HepG2 (cell line): ENCODE measurements around the gene PALM3. TPM values are rescaled to one million over a fixed set of nuclear protein-coding genes. Genes with fewer than 3 reads are reported as not detected.

ENCODE experiments used
- ARID2 ChIP-seq: sonication (generic); formaldehyde crosslinking; IDR thresholded peaks from 2 replicates; pipeline ENCODE4 v1.8.1; 2022; ENCODE audit warnings: mild to moderate bottlenecking, missing genetic modification reagents, borderline replicate concordance
- CC2D1A ChIP-seq: sonication (generic); formaldehyde crosslinking; IDR thresholded peaks from 2 replicates; pipeline ENCODE4 v1.8.1; 2023; ENCODE audit warnings: mild to moderate bottlenecking, missing genetic modification reagents
- CEBPB ChIP-seq: IDR thresholded peaks from 2 replicates; pipeline ENCODE4 v1.6.1; 2011; ENCODE audit warnings: low read depth, low read length, improper control_type of control experiment, borderline replicate concordance
- CHCHD3 ChIP-seq: sonication (generic); formaldehyde crosslinking; IDR thresholded peaks from 2 replicates; pipeline ENCODE4 v1.8.0; 2022; ENCODE audit warnings: mild to moderate bottlenecking, missing genetic modification reagents, moderate library complexity
- GFI1 ChIP-seq: sonication (generic); formaldehyde crosslinking; IDR thresholded peaks from 2 replicates; pipeline ENCODE4 v1.5.0; 2020; ENCODE audit warnings: missing genetic modification reagents, mild to moderate bottlenecking, borderline replicate concordance
- HNF1A ChIP-seq, 2 experiments: sonication (generic) in 1 of 2; formaldehyde crosslinking in 1 of 2; IDR thresholded peaks; 2 replicates each; pipeline versions ENCODE4 v1.4.0 to v1.6.1; 2016 to 2020; ENCODE audit warnings: borderline replicate concordance in 1 of 2, low read depth in 1 of 2, mild to moderate bottlenecking in 1 of 2, missing genetic modification reagents in 1 of 2
- ISL2 ChIP-seq: sonication (generic); formaldehyde crosslinking; IDR thresholded peaks from 2 replicates; pipeline ENCODE4 v1.5.0; 2020; ENCODE audit warnings: missing genetic modification reagents
- NFYC ChIP-seq: IDR thresholded peaks from 2 replicates; pipeline ENCODE4 v1.6.1; 2016; ENCODE audit warnings: missing genetic modification reagents, missing compliant biosample characterization
- PHF21A ChIP-seq: sonication (generic); formaldehyde crosslinking; IDR thresholded peaks from 2 replicates; pipeline ENCODE4 v1.5.0; 2020; ENCODE audit warnings: mild to moderate bottlenecking, missing genetic modification reagents
- PHF8 ChIP-seq: sonication (generic); formaldehyde crosslinking; IDR thresholded peaks from 2 replicates; pipeline ENCODE4 v1.5.0; 2020; ENCODE audit warnings: missing genetic modification reagents
- ZMAT3 ChIP-seq: sonication (generic); formaldehyde crosslinking; conservative IDR thresholded peaks from 2 replicates; pipeline ENCODE4 v1.7.0; 2021; ENCODE audit warnings: missing genetic modification reagents
- ZNF652 ChIP-seq: IDR thresholded peaks from 2 replicates; pipeline ENCODE4 v1.6.1; 2016; ENCODE audit warnings: low read depth, borderline replicate concordance
- ZNF746 ChIP-seq: sonication (generic); formaldehyde crosslinking; IDR thresholded peaks from 2 replicates; pipeline ENCODE4 v1.8.0; 2022; ENCODE audit warnings: mild to moderate bottlenecking, missing genetic modification reagents
- ZXDC ChIP-seq: sonication (generic); formaldehyde crosslinking; IDR thresholded peaks from 2 replicates; pipeline ENCODE4 v1.5.0; 2020; ENCODE audit warnings: mild to moderate bottlenecking, missing genetic modification reagents
- polyA plus RNA-seq, 8 experiments: library from polyadenylated mRNA; depleted of rRNA in 3 of 8; stranded (reverse) in 7 of 8; unstranded in 1 of 8; fragments of >200 nt; fragmentation: Illumina TruSeq in 4 of 8; extraction: Trizol in 4 of 8; gene quantifications; 2 replicates each; pipeline versions ENCODE4 v1.2.1 to v1.2.3, GENCODE V29; 2011 to 2016; ENCODE audit warnings: low read depth in 4 of 8, missing spikeins in 1 of 8, mixed read lengths in 1 of 8; ENCODE audit not compliant: insufficient read depth in 1 of 8
- total RNA-seq, 5 experiments: library from RNA; depleted of rRNA; stranded (reverse); fragments of >200 nt; fragmentation: Illumina TruSeq; extraction: Trizol; gene quantifications; 2 replicates each; pipeline ENCODE4 v1.2.3, GENCODE V29; 2016; ENCODE audit warnings: low read depth in 1 of 5
- TF ChIP-seq, protein P1 (sequence below): sonication (generic); formaldehyde crosslinking; IDR thresholded peaks from 2 replicates; pipeline ENCODE4 v1.4.0; 2020; ENCODE audit warnings: mild to moderate bottlenecking, missing genetic modification reagents, borderline replicate concordance

The PALM3 gene
- total and polyA plus RNA-seq, 2 of the 13 experiments (the other 11 are each of a cell fraction or from before 2014, with no cell fraction given): 0.79 to 2.4 TPM

DNA sequence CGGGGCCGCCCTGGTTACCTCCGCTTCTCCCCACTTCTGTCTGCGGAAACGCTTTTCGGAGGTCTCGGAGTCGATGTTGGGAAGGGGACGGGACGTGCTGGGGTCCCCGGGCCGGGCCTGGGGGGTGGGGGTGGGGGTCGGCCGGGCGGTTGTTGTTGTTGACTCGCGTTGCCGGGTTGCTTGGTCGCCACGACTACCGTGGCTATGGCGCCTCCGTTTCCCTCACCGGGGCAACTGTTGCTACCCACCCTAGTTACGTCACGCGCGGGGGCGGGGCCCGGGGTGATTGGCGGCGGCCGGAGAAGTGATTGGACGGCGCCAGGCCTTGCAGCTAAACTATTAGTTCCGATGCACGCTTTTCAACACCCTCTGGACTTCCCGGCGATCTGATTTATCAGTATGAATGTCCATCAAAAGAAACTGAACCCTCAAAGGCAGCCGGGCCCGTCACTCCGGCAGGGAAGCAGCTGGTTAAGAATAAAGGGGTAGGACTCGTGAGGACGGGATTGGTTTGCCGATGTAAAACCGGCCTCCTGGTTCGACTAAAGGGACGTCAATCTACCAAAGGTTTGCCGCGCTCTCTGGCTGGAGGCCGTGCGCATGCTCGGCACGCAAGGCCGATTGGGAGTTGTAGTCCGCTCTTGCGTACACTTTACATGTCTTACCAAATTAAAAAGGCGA, 55.7 kb downstream of the PALM3 start, which contains the start of gene RFX1 (continued):
- TF ChIP-seq ARID2 (CRISPR knock-in tag) (no peak), PHF8 (CRISPR knock-in tag) (no peak), NFYC (CRISPR knock-in tag) (peak; percentile 97), ZNF746 (CRISPR knock-in tag) (no peak), GFI1 (no peak), ZXDC (CRISPR knock-in tag) (no peak), CC2D1A (CRISPR knock-in tag) (no peak), HNF1A (IDR thresholded peaks at IDR 0.05; ENCODE audit: low read depth) (peak; percentile 27; the same call in 1 of the 2 replicates), HNF1A (CRISPR knock-in tag; IDR thresholded peaks at IDR 0.05; ENCODE audit: borderline replicate concordance) (no peak), PHF21A (no peak; the same call in 1 of the 2 replicates), CEBPB (peak; percentile 45; the same call in 1 of the 2 replicates), ZMAT3 (CRISPR knock-in tag) (no peak), ZNF652 (CRISPR knock-in tag) (peak; percentile 70; the same call in 1 of the 2 replicates), ISL2 (no peak), CHCHD3 (CRISPR knock-in tag) (no peak)
- TF ChIP-seq, protein P1, sequence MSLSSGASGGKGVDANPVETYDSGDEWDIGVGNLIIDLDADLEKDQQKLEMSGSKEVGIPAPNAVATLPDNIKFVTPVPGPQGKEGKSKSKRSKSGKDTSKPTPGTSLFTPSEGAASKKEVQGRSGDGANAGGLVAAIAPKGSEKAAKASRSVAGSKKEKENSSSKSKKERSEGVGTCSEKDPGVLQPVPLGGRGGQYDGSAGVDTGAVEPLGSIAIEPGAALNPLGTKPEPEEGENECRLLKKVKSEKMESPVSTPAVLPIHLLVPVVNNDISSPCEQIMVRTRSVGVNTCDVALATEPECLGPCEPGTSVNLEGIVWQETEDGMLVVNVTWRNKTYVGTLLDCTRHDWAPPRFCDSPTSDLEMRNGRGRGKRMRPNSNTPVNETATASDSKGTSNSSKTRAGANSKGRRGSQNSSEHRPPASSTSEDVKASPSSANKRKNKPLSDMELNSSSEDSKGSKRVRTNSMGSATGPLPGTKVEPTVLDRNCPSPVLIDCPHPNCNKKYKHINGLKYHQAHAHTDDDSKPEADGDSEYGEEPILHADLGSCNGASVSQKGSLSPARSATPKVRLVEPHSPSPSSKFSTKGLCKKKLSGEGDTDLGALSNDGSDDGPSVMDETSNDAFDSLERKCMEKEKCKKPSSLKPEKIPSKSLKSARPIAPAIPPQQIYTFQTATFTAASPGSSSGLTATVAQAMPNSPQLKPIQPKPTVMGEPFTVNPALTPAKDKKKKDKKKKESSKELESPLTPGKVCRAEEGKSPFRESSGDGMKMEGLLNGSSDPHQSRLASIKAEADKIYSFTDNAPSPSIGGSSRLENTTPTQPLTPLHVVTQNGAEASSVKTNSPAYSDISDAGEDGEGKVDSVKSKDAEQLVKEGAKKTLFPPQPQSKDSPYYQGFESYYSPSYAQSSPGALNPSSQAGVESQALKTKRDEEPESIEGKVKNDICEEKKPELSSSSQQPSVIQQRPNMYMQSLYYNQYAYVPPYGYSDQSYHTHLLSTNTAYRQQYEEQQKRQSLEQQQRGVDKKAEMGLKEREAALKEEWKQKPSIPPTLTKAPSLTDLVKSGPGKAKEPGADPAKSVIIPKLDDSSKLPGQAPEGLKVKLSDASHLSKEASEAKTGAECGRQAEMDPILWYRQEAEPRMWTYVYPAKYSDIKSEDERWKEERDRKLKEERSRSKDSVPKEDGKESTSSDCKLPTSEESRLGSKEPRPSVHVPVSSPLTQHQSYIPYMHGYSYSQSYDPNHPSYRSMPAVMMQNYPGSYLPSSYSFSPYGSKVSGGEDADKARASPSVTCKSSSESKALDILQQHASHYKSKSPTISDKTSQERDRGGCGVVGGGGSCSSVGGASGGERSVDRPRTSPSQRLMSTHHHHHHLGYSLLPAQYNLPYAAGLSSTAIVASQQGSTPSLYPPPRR (CRISPR knock-in tag): no peak
